COLO668 (cell line): Measurements from ENCODE around the gene SLC9A9.

ENCODE experiments used
- DNase-seq: peaks from one replicate; lab custom pipeline; 2025; ENCODE audit not compliant: unreplicated experiment; lab: John Stamatoyannopoulos, UW

The SLC9A9 gene

GRCh38 chr3:143333367-143333766 is 514.9 kb downstream of the SLC9A9 start:
- no peak for DNase-seq

GRCh38 chr3:143332026-143332425 is 516.2 kb downstream of the SLC9A9 start:
- DNase-seq = no peak

DNA sequence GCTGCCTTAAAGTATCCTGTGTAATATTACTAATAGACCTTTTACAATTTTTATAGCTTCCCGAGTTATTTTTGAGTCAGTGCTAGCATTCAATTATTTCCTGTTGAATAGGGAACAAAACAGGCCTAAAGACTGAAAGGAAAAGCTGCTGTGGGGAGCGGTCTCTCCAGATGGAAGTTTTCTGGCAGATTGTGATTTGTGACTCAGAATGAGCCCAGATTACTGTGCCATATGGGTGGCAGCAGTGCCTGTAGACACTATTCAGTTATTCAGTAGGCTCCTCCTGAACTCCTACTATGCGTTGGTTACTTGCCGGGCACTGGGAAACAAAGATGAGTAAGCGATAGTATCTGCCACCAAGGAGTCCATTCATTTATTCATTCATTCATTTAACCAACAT is 516.9 kb downstream of the SLC9A9 start:
- no peak for DNase-seq

DNA sequence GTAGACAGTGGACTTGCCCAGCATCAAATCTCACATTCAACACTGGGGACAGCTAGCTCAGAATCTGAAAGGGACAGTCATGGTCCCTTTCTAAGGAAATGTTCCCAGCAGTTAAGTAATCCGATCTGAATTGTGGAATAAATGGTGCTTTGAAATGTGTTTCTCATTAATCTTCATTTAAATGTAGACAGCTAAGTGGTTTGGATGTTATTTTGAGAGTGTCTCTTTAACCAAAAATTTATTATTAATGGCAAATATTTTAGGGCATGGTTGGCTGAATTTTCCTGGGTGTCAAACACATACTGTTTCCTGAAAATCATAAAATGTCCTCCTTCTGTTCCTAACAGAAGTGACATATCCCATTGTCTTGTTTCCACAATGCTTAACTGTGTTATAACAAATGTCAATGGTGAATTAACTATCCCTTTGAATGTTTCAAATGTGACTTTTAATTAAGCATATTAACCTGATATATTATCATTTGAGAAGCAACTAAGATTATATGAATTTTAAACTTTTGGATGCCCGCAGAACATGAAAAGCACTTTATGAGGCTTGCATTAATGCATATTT is 517.9 kb downstream of the SLC9A9 start:
- DNase-seq = no peak

DNA sequence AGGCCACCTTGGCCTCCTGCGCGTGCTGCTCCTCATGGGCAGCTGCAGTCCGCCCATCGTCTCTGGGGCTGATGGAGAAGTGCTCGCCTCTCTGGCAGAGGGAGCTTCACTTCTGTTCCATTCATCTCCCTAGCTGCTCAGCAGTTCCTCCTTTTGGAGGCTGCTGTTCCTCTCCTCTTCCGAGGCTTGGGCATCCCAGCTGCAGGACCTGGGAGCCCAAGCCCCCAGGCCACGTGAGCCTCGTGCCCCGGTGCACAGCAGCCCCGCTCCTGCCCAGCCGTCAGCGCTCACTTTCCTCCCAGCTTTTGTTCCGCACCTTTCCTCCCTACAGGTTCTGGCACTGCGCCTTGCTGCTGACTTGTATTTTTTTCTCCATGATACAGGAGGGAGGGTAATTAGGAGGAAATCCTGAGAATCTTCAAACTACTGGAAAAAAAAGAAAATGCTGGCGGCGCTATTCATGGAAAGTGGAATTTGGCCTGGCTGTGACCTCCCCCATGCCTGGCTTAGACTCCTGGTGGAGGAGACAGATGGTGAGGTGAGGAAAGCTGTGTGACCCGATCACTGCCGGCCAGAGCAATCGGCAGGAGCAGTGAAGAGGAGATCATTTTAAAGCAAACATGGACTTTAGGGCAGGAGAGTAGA is 518.6 kb downstream of the SLC9A9 start:
- no peak for DNase-seq

- DNase-seq = no peak
Observed at GRCh38 chr3:143328451-143328850, 519.8 kb downstream of the SLC9A9 start.

GRCh38 chr3:143326983-143327778 is 521.1 kb downstream of the SLC9A9 start:
- DNase-seq = no peak

GRCh38 chr3:143321058-143321769 is 527.1 kb downstream of the SLC9A9 start:
- no peak for DNase-seq

GRCh38 chr3:143315766-143316165 is 532.5 kb downstream of the SLC9A9 start:
- DNase-seq = no peak

GRCh38 chr3:143314251-143315093 is 533.8 kb downstream of the SLC9A9 start:
- no peak for DNase-seq

DNA sequence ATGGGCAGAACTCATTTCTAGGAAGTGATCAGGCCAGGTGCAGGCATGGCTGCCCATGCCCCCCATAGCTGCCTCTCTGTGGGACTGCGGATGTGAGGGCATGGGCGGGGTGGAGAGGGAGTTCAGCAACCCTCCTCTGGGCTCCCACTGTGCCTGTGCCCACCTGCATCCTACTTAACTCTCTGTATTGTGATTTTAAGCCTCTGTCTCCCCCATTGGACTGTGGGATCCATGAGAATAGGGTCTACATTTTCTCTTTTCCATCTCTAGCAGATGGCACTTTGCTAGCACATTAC is 534.4 kb downstream of the SLC9A9 start:
- no peak for DNase-seq

DNA sequence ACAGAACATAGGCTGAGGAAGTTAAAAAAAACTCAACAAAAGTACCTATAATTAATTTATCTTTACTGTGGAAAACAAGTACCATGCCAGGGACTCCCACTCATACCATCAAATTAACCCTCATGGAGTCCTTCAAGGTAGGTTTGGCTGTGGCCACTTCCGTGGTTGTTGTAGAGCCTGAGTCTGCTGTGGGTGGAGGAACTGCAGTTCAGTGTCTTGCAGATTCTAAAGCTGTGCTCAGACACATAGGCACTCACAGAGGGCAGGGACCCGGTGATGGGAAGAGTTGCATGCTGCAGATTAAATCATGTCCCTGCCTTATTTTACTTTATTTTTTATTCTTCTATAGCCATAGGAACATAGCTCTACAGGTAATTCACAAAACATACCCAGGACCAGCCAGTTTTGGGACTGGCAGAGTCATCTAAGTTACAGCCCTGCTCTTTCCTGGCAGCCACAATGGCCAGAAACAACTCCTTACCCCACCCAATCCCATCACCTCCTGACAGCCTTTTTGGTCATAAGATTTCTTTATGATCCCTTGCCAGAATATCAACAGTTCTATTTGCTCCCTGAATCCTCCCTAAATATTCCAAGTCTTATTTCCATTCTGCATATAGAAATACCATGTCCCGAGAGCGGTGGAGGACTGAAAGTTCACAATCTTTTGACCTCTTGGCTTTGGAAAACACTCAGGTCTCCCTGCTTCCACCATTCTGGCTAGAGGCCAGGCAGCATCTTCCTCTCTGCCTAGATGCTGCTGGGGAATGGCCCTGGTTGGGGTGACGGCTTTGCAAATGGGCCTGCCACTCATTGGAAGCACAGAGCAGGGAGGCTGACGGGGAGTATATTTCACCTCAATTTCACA is 535.0 kb downstream of the SLC9A9 start:
- no peak for DNase-seq

GRCh38 chr3:143311096-143311495 is 537.2 kb downstream of the SLC9A9 start:
- DNase-seq = no peak

GRCh38 chr3:143309705-143310104 is 538.6 kb downstream of the SLC9A9 start:
- DNase-seq = no peak

GRCh38 chr3:143307613-143308183 is 540.6 kb downstream of the SLC9A9 start:
- DNase-seq = no peak

DNA sequence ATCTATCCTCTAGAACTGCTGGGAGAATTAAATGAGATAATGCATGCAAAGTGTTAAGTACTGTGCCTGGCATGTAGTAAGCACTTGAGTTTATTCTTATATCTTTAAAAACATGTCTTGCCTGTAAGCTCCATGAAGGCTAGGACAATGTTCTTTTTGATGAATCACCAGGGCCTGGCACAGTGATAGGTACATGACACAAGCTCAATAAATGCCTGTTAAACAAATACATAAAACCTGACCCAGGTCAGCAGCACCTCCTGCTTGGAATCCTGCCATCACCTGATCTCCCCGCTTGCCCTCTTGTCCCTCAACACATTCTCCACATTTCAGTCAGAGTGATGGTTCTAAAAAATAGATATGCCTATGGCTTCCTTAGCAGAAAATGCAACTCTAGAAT is 541.9 kb downstream of the SLC9A9 start:
- no peak for DNase-seq

DNA sequence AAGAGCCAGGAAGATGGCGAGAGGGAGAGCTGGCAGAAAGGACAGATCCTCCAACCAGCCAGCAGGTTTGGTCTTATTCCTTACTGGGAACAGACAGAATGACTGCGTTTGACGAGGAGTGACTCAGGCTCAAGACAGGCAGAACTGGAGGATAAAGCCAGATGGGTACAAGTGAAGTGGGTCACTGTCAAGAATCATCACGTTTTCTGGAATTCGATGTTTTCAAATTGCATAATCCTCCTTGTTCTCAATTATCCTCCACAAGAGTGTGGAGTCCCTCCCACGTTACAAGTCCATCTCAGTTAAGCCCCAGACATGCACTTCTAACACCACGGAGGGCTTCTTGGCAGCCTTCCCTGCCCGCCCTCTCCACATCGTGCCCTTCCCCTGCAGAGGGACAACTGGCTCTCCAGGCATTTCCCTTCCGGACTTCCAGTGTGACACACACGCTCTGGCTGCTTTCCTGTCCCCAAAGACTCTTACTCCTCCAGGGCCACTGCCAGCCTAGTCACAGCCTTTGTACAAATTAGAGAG is 545.6 kb downstream of the SLC9A9 start:
- DNase-seq = no peak

- no peak for DNase-seq
Observed at GRCh38 chr3:143301031-143301901, 547.0 kb downstream of the SLC9A9 start.
